Right lung (tissue), 5 donors: ENCODE results near the gene TEX47. TPM values are rescaled to one million over a fixed set of nuclear protein-coding genes. Genes with fewer than 3 reads are reported as not detected.

Experiments
- DNase-seq, 2 donors: peaks; one replicate each; pipeline ENCODE4 v3.0.0-alpha.2; 2013
- polyA plus RNA-seq, 5 donors: library from polyadenylated mRNA; unstranded; fragments of 120-200 nt; gene quantifications; one replicate each; pipeline versions ENCODE4 v1.2.1 to v1.2.3, GENCODE V29; 2013; ENCODE audit warnings: inconsistent platforms in 1 of 5, low replicate concordance in 1 of 5; ENCODE audit not compliant: insufficient read length in 5 of 5, insufficient read depth in 1 of 5

Gene TEX47
- polyA plus RNA-seq, 5 donors = not detected

DNA sequence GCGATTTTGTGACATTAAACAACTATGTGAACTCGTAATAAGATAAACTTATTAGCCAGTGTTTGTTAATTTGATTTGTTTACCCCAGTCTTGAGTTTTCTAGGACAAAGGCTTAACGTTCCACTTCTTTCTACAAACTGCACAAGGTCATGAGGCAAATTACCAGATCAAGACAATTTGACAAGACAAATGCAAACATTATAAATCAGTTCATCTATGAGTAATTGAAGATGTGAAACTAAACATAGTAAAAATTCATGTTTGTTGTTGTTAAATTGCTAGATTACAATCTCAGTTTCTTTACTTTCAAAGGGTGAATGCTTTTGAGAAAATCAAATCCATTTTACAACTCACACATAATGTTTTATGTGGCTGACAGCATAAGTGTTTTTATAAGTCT, 49.4 kb downstream of the TEX47 start:
- no peak for DNase-seq

Other genes with a start within 250 kb of the TEX47 start
- under 1 TPM; 0.04 to 0.11 (median 0.09) TPM for gene ZNF804B, start 36.0 kb downstream of the TEX47 start, polyA plus RNA-seq